SU-DHL-6 (cell line): ENCODE measurements around the gene LRRN4CL.

Experiments used
- H2AFZ ChIP-seq: fragments of 200-600 bp; sonication (generic); 2 replicates; pipeline ENCODE4 v1.6.1; 2014; ENCODE audit warnings: low read depth, mild to moderate bottlenecking, moderate library complexity, mixed read lengths, antibody characterized with exemption, low read length; ENCODE audit not compliant: severe bottlenecking
- H3F3A ChIP-seq: fragments of 200-600 bp; shearing (Covaris generic); 2 replicates; pipeline ENCODE4 v1.6.0; 2016; ENCODE audit warnings: antibody characterized with exemption, mild to moderate bottlenecking; ENCODE audit not compliant: insufficient read depth
- H3K27ac ChIP-seq: fragments of 200-600 bp; sonication (generic); 2 replicates; pipeline ENCODE4 v1.5.1; 2016; ENCODE audit warnings: low read depth, mild to moderate bottlenecking, low read length, moderate library complexity, mixed read lengths
- H3K27me3 ChIP-seq: fragments of 200-600 bp; sonication (generic), shearing (Covaris generic); 2 replicates; pipeline ENCODE4 v1.6.0; 2014; ENCODE audit warnings: mild to moderate bottlenecking, low read length
- H3K36me3 ChIP-seq: fragments of 200-600 bp; sonication (generic); 2 replicates; pipeline ENCODE4 v1.6.1; 2014; ENCODE audit warnings: mild to moderate bottlenecking, low read length, mixed read lengths
- H3K4me2 ChIP-seq: fragments of 300-600, 200-600 bp; shearing (Covaris generic), sonication (generic); 2 replicates; pipeline ENCODE4 v1.6.0; 2014; ENCODE audit warnings: low read length, low read depth, mild to moderate bottlenecking; ENCODE audit not compliant: poor library complexity, severe bottlenecking
- H3K4me3 ChIP-seq: fragments of 200-600 bp; sonication (generic); 2 replicates; pipeline ENCODE4 v1.5.1; 2014; ENCODE audit warnings: antibody characterized with exemption, low read length, mild to moderate bottlenecking, mixed read lengths; ENCODE audit not compliant: insufficient read depth, poor library complexity, severe bottlenecking
- H3K79me2 ChIP-seq: fragments of 200-600 bp; sonication (generic); 2 replicates; pipeline ENCODE4 v1.6.1; 2014; ENCODE audit warnings: mild to moderate bottlenecking, low read length, moderate library complexity; ENCODE audit not compliant: insufficient read depth
- H3K9ac ChIP-seq: fragments of 200-600 bp; sonication (generic); 2 replicates; pipeline ENCODE4 v1.7.0; 2014; ENCODE audit warnings: mild to moderate bottlenecking, low read length
- H3K9me2 ChIP-seq: fragments of 200-600 bp; sonication (generic); replicated peaks from 2 replicates; pipeline ENCODE4 v1.6.1; 2014; ENCODE audit warnings: low read length; ENCODE audit not compliant: insufficient read depth
- H3K9me3 ChIP-seq: fragments of 200-600 bp; sonication (generic); 2 replicates; pipeline ENCODE4 v1.6.1; 2014; ENCODE audit warnings: low read length, mixed read lengths; ENCODE audit not compliant: insufficient read depth
- H4K20me1 ChIP-seq: fragments of 200-600 bp; sonication (generic); 2 replicates; pipeline ENCODE4 v1.6.1; 2014; ENCODE audit warnings: low read depth, mild to moderate bottlenecking, antibody characterized with exemption, low read length, moderate library complexity, mixed read lengths
- CTCF ChIP-seq: fragments of 200-600 bp; sonication (generic); IDR thresholded peaks from one replicate; pipeline ENCODE4 v1.5.1; 2017; ENCODE audit warnings: antibody characterized with exemption, mild to moderate bottlenecking, low read length, moderate library complexity; ENCODE audit not compliant: insufficient read depth, poor library complexity, severe bottlenecking
- EZH2phosphoT487 ChIP-seq: fragments of 200-600 bp; sonication (generic), shearing (Covaris generic); conservative IDR thresholded peaks from 2 replicates; pipeline ENCODE4 v1.6.1; 2018; ENCODE audit warnings: mild to moderate bottlenecking, antibody characterized with exemption, low read length, moderate library complexity, mixed read lengths

The LRRN4CL gene

GRCh38 chr11:62728171-62728988 is 39.0 kb upstream of the LRRN4CL start, which contains the start of gene TTC9C:
Gene TTC9C, plus strand, starts transcription at chr11:62728486. Its CDS starts 363 bp downstream, at chr11:62728849.
- Histone ChIP-seq H3F3A (peaks cover 16% of the 10 kb centered on the region), H3K9ac (peak within 1 kb of the TSS; percentile 82), H3K9me2 (no peaks in the 10 kb centered on the region), H3K4me3 (peak within 1 kb of the TSS; percentile 77), H3K27ac (peak within 1 kb of the TSS; percentile 94), H4K20me1 (peaks cover 22% of the 10 kb centered on the region), H3K9me3 (no peaks in the 10 kb centered on the region), H2AFZ (peak within 1 kb of the TSS; percentile 46), H3K27me3 (no peaks in the 10 kb centered on the region), H3K4me2 (peak within 1 kb of the TSS; percentile 80), H3K36me3 (peaks cover 24% of the 10 kb centered on the region), H3K79me2 (peaks cover 63% of the 10 kb centered on the region)
- no peak for TF ChIP-seq CTCF
- TF ChIP-seq EZH2phosphoT487: no peak

GRCh38 chr11:62727872-62728170 is 38.5 kb upstream of the LRRN4CL start:
- peaks cover 21% of the 10 kb centered on the region for H3K36me3 ChIP-seq

DNA sequence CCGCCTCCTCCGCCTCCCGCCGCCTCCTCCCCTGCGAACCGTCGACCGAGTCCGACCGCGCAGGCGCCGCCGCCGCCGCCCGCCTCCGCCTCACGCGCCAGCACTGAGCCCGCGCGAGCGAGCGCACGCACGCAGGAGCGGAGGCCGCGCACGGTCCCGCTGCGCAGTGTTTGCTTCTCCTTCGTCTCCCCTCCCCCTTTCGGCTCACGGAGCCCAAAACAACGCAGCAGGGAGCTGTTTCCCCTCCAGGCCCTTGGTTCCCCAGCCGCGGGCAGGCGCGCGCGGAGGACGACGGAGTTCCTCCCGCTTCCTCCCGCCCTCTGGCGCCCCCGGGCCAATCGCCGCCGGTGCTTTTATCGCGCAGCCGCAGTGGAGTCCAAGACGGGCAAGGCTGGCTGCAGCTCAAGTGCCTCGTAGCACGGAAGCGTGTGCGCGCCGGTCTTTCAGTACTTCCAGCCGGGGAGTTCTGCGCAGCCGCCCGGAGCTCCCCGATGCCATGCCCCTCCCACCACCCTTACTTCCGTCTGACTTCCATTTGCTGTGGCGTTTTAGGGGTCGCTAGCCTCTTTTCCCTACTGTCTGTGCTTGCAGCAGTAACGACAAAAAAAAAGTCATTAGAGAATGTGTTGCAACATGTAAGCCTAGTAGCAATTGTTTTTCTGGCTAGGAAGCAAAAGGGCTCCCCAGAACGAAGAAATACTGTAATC is 38.0 kb upstream of the LRRN4CL start, which contains the start of gene HNRNPUL2:
Gene HNRNPUL2, minus strand, starts transcription at position 293 of the 707 bp plus-strand sequence. CDS start 301 bp downstream, outside the sequence.
- H3K9ac ChIP-seq: peak within 1 kb of the TSS; percentile 82
- no peaks in the 10 kb centered on the region for H3K9me3 ChIP-seq
- H2AFZ ChIP-seq: peak within 1 kb of the TSS; percentile 46
- H3F3A ChIP-seq: peaks cover 16% of the 10 kb centered on the region
- H3K36me3 ChIP-seq: peaks cover 26% of the 10 kb centered on the region
- peaks cover 70% of the 10 kb centered on the region for H3K79me2 ChIP-seq
- peak within 1 kb of the TSS; percentile 94 for H3K27ac ChIP-seq
- no peaks in the 10 kb centered on the region for H3K9me2 ChIP-seq
- H4K20me1 ChIP-seq: peaks cover 22% of the 10 kb centered on the region
- TF ChIP-seq EZH2phosphoT487 (no peak), CTCF (no peak)
- peak within 1 kb of the TSS; percentile 77 for H3K4me3 ChIP-seq
- no peaks in the 10 kb centered on the region for H3K27me3 ChIP-seq
- peak within 1 kb of the TSS; percentile 80 for H3K4me2 ChIP-seq

More at GRCh38 chr11:62727872-62728170, 38.5 kb upstream of the LRRN4CL start:
- H3K9me2 ChIP-seq: no peaks in the 10 kb centered on the region
- peak overlapping the region; percentile 94 for H3K27ac ChIP-seq
- H3K27me3 ChIP-seq: no peaks in the 10 kb centered on the region
- peak overlapping the region; percentile 74 for H3K4me3 ChIP-seq
- no peaks in the 10 kb centered on the region for H3K9me3 ChIP-seq
- H4K20me1 ChIP-seq: peaks cover 22% of the 10 kb centered on the region
- peak overlapping the region; percentile 46 for H2AFZ ChIP-seq
- H3K9ac ChIP-seq: peak overlapping the region; percentile 82
- peaks cover 16% of the 10 kb centered on the region for H3F3A ChIP-seq
- H3K4me2 ChIP-seq: peak overlapping the region; percentile 80
- H3K79me2 ChIP-seq: peaks cover 67% of the 10 kb centered on the region
- TF ChIP-seq CTCF (no peak), EZH2phosphoT487 (no peak)
